Ishikawa (cell line): Measurements from ENCODE around the gene SH2D2A.

ENCODE experiments used
- CEBPB ChIP-seq: IDR thresholded peaks from 2 replicates; pipeline ENCODE4 v1.6.1; 2012
- CREB1 ChIP-seq: IDR thresholded peaks from 2 replicates; pipeline ENCODE4 v1.6.1; 2012; ENCODE audit warnings: low read depth
- EGR1 ChIP-seq: IDR thresholded peaks from 2 replicates; pipeline ENCODE4 v1.6.1; 2012
- EP300 ChIP-seq: IDR thresholded peaks from 2 replicates; pipeline ENCODE4 v1.6.1; 2012; ENCODE audit warnings: borderline replicate concordance
- FOXM1 ChIP-seq: IDR thresholded peaks from 2 replicates; pipeline ENCODE4 v1.6.1; 2012; ENCODE audit warnings: low read depth, borderline replicate concordance
- NFIC ChIP-seq: IDR thresholded peaks from 2 replicates; pipeline ENCODE4 v1.6.1; 2012
- RAD21 ChIP-seq: IDR thresholded peaks from 2 replicates; pipeline ENCODE4 v1.6.1; 2012; ENCODE audit warnings: low read depth
- TAF1 ChIP-seq: IDR thresholded peaks from 2 replicates; pipeline ENCODE4 v1.6.1; 2012; ENCODE audit warnings: low read depth, mild to moderate bottlenecking
- TCF12 ChIP-seq: IDR thresholded peaks from 2 replicates; pipeline ENCODE4 v1.6.1; 2012; ENCODE audit warnings: low read depth
- TEAD4 ChIP-seq: IDR thresholded peaks from 2 replicates; pipeline ENCODE4 v1.6.1; 2012
- YY1 ChIP-seq: IDR thresholded peaks from 2 replicates; pipeline ENCODE4 v1.6.1; 2012; ENCODE audit warnings: low read depth
- ZBTB7A ChIP-seq: IDR thresholded peaks from 2 replicates; pipeline ENCODE4 v1.6.1; 2012; ENCODE audit warnings: low read depth
- TF ChIP-seq, protein P1 (sequence below): IDR thresholded peaks from 2 replicates; pipeline ENCODE4 v1.6.1; 2012; ENCODE audit warnings: low read depth, mild to moderate bottlenecking
- TF ChIP-seq, protein P2 (sequence below): IDR thresholded peaks from 2 replicates; pipeline ENCODE4 v1.6.1; 2012
- TF ChIP-seq, protein P3 (sequence below): IDR thresholded peaks from 2 replicates; pipeline ENCODE4 v1.6.1; 2012

The SH2D2A gene

DNA sequence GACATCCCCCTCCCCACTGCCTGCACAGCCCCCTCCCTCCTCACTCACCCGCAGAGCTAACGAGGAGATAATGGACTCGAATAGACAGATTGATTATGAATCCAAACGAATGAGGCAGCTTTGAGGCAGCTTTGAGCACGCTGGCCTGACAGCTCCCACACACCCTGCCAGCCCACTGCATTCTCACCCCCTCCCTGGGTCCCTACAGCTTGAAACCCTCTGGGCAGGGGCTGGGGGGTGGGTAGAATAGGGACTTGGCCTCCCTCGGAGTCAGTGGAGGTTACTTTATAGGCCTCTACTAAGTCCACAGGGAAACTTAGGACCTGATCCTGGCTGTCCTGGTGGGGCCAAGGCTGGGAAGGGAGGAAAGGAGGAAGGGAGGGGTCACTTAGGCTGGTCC, 45.9 kb upstream of the SH2D2A start:
- TF ChIP-seq EGR1 (no peak), RAD21 (no peak), NFIC (no peak), TAF1 (no peak), TEAD4 (no peak), EP300 (no peak), CREB1 (no peak), CEBPB (no peak), FOXM1 (no peak)
- TF ChIP-seq, protein P1, sequence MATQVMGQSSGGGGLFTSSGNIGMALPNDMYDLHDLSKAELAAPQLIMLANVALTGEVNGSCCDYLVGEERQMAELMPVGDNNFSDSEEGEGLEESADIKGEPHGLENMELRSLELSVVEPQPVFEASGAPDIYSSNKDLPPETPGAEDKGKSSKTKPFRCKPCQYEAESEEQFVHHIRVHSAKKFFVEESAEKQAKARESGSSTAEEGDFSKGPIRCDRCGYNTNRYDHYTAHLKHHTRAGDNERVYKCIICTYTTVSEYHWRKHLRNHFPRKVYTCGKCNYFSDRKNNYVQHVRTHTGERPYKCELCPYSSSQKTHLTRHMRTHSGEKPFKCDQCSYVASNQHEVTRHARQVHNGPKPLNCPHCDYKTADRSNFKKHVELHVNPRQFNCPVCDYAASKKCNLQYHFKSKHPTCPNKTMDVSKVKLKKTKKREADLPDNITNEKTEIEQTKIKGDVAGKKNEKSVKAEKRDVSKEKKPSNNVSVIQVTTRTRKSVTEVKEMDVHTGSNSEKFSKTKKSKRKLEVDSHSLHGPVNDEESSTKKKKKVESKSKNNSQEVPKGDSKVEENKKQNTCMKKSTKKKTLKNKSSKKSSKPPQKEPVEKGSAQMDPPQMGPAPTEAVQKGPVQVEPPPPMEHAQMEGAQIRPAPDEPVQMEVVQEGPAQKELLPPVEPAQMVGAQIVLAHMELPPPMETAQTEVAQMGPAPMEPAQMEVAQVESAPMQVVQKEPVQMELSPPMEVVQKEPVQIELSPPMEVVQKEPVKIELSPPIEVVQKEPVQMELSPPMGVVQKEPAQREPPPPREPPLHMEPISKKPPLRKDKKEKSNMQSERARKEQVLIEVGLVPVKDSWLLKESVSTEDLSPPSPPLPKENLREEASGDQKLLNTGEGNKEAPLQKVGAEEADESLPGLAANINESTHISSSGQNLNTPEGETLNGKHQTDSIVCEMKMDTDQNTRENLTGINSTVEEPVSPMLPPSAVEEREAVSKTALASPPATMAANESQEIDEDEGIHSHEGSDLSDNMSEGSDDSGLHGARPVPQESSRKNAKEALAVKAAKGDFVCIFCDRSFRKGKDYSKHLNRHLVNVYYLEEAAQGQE = no peak
- TF ChIP-seq, protein P2, sequence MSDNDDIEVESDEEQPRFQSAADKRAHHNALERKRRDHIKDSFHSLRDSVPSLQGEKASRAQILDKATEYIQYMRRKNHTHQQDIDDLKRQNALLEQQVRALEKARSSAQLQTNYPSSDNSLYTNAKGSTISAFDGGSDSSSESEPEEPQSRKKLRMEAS = no peak

DNA sequence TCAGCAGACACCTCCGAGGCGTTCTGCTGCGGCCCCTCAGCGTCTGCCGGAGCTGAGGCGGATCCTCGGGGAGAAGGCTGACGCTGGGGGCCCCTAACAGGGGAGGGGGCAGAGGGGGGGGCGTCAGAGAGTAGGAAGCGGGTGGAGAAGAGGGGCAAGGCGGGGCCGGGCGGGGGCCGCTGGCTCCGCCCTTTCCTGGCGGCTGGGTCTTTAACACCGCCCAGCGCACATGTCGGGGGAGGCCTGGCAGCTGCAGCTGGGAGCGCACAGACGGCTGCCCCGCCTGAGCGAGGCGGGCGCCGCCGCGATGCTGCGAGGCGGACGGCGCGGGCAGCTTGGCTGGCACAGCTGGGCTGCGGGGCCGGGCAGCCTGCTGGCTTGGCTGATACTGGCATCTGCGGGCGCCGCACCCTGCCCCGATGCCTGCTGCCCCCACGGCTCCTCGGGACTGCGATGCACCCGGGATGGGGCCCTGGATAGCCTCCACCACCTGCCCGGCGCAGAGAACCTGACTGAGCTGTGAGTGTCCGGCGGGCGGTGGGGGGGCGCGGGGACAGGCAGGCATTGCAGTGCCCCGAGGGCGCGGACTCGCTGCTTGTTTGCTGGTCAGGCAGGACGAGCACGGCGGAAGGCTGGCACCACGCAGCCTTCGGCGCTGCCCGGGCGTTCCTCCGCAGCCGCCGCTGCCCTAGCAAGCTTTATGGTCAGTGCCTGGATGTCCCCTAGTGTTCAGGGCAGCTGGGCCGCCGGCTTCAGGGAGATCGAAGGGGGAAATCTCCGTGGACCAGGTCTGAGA, 44.2 kb upstream of the SH2D2A start, which contains the start of gene NTRK1:
Gene NTRK1 (plus strand): TSS at position 238 of the 796 bp plus-strand sequence. CDS start 70 bp downstream, at position 308.
- TF ChIP-seq, protein P2 = peak; percentile 75
- TF ChIP-seq, protein P1 = no peak
- TF ChIP-seq TEAD4 = no peak
- TF ChIP-seq TCF12 = no peak
- no peak for TF ChIP-seq EGR1
- TF ChIP-seq CREB1 = no peak

DNA sequence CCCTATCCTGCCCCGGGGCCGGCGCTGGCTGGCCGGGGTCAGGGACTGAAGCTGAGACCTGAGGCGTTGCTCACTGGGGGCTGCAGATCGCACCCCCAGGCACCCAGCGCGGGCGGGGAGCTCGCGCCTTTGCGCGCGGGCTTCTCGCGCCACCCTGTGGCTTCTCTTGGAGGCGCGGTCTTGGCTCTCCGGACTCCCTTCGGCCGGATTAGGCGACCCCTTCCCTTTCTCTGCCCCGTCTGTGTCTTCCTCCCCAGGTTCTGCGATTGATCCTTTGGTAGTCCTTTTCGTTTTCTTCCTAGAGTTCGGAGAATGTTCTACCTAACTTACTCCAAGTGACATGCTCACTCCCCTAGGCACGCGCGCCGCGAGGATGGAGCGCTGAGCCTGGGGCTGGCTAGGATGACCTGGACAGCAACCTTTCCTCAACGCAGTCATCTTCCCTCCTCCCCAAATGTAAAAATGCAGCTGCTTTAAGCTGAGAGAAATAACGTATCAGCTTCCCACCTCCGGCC, 43.5 kb upstream of the SH2D2A start:
- TF ChIP-seq EP300 = no peak
- no peak for TF ChIP-seq TCF12
- TF ChIP-seq ZBTB7A = peak; percentile 65
- peak; percentile 73 for TF ChIP-seq RAD21

DNA sequence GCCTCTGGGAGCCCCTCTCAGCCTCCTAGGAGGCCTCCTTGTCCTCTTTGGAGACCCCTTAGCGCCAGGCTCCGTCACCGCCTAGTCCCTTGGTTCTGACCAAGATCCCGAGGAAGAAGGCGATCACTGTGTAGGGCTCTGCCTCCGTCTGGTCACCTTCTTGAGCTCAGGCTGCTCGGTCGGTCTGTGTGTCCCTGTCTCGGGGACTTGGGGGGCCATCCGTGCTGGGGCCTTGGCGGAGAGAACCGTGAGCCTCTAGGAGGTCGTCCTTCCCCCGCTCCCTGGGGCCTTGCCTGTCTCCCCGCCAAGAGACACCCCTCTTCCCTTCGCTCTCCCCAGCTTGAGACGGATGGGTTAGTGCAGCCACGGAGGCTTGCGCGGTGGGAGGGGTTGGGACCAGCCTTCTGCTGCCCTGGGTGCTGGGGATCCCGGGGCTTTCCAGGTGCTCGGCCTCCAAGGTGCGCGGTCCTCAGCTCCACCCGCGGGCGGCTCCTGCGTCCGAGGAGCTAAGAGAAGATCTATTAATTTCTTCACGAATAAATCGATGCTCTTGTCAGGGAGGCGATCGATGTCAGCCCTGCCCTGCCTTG, 43.0 kb upstream of the SH2D2A start:
- no peak for TF ChIP-seq TAF1
- TF ChIP-seq TEAD4 = no peak
- no peak for TF ChIP-seq TCF12
- TF ChIP-seq RAD21 = no peak
- no peak for TF ChIP-seq FOXM1
- no peak for TF ChIP-seq NFIC
- TF ChIP-seq, protein P2 = no peak
- no peak for TF ChIP-seq ZBTB7A

DNA sequence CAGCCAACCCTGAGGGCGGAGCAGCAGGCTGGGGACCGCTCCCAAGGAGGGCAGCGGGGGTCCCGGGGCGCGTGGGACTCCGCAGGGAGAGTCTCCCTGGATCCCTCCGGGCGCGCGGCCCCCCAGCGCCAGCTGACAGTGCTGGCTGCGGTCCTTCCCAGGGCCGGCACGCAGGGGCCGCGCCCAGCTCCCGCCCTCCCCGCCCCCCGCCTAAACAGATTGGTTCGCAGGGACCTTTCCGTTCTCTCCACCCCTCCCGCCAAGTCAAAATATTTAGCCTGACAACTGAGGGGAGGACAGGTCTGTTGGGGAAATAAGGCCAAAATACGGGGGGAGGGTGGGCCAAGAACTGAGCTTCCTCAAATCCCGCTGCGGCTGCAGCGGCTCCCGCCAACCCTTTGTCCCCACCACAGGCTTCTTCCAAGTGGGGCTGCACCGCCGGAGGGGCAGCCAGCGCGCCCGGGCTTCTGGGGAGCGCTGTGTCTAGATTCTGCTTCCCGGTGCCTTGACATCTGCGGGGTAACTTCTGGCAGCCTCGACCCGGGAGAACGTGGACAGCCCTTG, 42.4 kb upstream of the SH2D2A start, which contains the start of gene INSRR:
Gene INSRR (minus strand): TSS at position 159 of the 564 bp plus-strand sequence. CDS start 496 bp downstream, outside the sequence.
- no peak for TF ChIP-seq EGR1
- no peak for TF ChIP-seq CREB1
- TF ChIP-seq, protein P3, sequence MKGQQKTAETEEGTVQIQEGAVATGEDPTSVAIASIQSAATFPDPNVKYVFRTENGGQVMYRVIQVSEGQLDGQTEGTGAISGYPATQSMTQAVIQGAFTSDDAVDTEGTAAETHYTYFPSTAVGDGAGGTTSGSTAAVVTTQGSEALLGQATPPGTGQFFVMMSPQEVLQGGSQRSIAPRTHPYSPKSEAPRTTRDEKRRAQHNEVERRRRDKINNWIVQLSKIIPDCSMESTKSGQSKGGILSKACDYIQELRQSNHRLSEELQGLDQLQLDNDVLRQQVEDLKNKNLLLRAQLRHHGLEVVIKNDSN = no peak
- TF ChIP-seq YY1 = no peak
- TF ChIP-seq ZBTB7A = peak; percentile 52; the same call in 1 of the 2 replicates
- TF ChIP-seq, protein P2 = no peak

DNA sequence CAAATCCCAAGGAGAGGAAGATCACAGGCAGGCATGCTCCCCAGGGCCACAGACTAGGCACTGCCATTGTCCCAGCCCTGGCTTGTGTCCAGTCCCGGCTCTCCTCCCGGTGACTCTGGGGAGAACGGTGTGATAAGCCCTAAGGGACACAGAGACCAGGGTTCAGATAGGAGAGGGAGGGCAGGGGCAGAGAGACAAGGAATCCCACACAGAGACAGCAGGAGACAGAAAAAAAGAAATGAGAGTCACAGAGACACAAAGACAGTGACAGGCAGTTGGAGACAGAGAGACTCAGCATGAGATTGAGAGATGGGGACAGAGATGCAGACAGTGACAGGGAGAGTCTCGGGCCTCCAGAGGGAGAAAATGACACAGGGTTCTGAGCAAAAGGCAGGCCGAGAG, 41.9 kb upstream of the SH2D2A start:
- TF ChIP-seq, protein P2 = no peak
- TF ChIP-seq EGR1 (no peak), TAF1 (no peak), YY1 (no peak), NFIC (no peak), CREB1 (no peak), CEBPB (no peak), ZBTB7A (no peak), TEAD4 (no peak), RAD21 (no peak), TCF12 (no peak), EP300 (no peak)
- TF ChIP-seq, protein P3 = no peak
